IMR-90 (cell line): Measurements from ENCODE around the gene ENOX2. TPM values are rescaled to one million over a fixed set of nuclear protein-coding genes. Genes with fewer than 3 reads are reported as not detected.
"Not testable (repeated sequence)": the region's sequence is repeated elsewhere in the genome, so short reads cannot be mapped to it uniquely, and the experiment has no call there.

Source experiments
- ATAC-seq: fragments of 200-7000 bp; cut with Tn5 transposase; 2 replicates; pipeline ENCODE4 v1.9.1; 2020; ENCODE audit warnings: low read depth, mild to moderate bottlenecking, moderate library complexity
- BruUV-seq: library from RNA; stranded (reverse); fragments of 400-500 nt; replicated peaks from 2 replicates; lab custom pipeline; 2021; lab: Mats Ljungman, UMichigan
- CTCF ChIA-PET: fragments of 300-600 bp; formaldehyde crosslinking; extraction: SDS; loops from one replicate; lab custom pipeline; 2021; ENCODE audit warnings: antibody characterized with exemption; lab: Yijun Ruan, JAX
- POLR2A ChIA-PET: fragments of 300-600 bp; sonication (Branson Sonifier 250); formaldehyde crosslinking; loops from one replicate; lab custom pipeline; 2022; ENCODE audit warnings: antibody characterized with exemption; ENCODE audit not compliant: unreplicated experiment; lab: Charles Lee
- DNase-seq: peaks from one replicate; pipeline ENCODE4 v3.0.0; 2013
- H2AFZ ChIP-seq: replicated peaks from 2 replicates; pipeline ENCODE3; 2013; ENCODE audit warnings: low read length, mild to moderate bottlenecking; ENCODE audit not compliant: poor library complexity
- H2AK5ac ChIP-seq: 2 replicates; pipeline ENCODE4 v1.6.1; 2013; ENCODE audit warnings: low read depth, low read length, inconsistent platforms
- H2AK9ac ChIP-seq: replicated peaks from 2 replicates; pipeline ENCODE3; 2013; ENCODE audit warnings: mild to moderate bottlenecking, low read depth, low read length, moderate library complexity; ENCODE audit not compliant: poor library complexity
- H2BK120ac ChIP-seq: 2 replicates; pipeline ENCODE4 v1.6.1; 2013; ENCODE audit warnings: low read depth, low read length, inconsistent platforms
- H2BK15ac ChIP-seq: 3 replicates; pipeline ENCODE4 v1.6.1; 2013; ENCODE audit warnings: low read depth, low read length, inconsistent platforms
- H2BK20ac ChIP-seq: 2 replicates; pipeline ENCODE4 v1.6.1; 2013; ENCODE audit warnings: low read depth, mild to moderate bottlenecking, inconsistent platforms, low read length, moderate library complexity
- H2BK5ac ChIP-seq: 2 replicates; pipeline ENCODE4 v1.6.1; 2013; ENCODE audit warnings: mild to moderate bottlenecking, low read depth, low read length, inconsistent platforms; ENCODE audit not compliant: poor library complexity, severe bottlenecking
- H3K14ac ChIP-seq: replicated peaks from 2 replicates; pipeline ENCODE4 v1.6.1; 2013; ENCODE audit warnings: low read depth, low read length, inconsistent platforms
- H3K18ac ChIP-seq: 2 replicates; pipeline ENCODE4 v1.6.1; 2013; ENCODE audit warnings: low read depth, low read length, control low read depth
- H3K23ac ChIP-seq: 2 replicates; pipeline ENCODE4 v1.6.1; 2013; ENCODE audit warnings: low read depth, low read length, inconsistent platforms
- H3K27ac ChIP-seq: 2 replicates; pipeline ENCODE4 v1.5.1; 2013; ENCODE audit warnings: mild to moderate bottlenecking, control low read depth, low read length; ENCODE audit not compliant: insufficient read depth
- H3K27me3 ChIP-seq: 2 replicates; pipeline ENCODE4 v1.6.1; 2013; ENCODE audit warnings: low read length; ENCODE audit not compliant: control insufficient read depth, insufficient read depth
- H3K36me3 ChIP-seq: 2 replicates; pipeline ENCODE4 v1.6.1; 2013; ENCODE audit warnings: low read length, mixed read lengths; ENCODE audit not compliant: control insufficient read depth, insufficient read depth
- H3K4ac ChIP-seq: 2 replicates; pipeline ENCODE4 v1.6.1; 2013; ENCODE audit warnings: low read depth, low read length, inconsistent platforms
- H3K4me1 ChIP-seq: 2 replicates; pipeline ENCODE4 v1.6.1; 2013; ENCODE audit warnings: low read length, mixed read lengths; ENCODE audit not compliant: control insufficient read depth, insufficient read depth
- H3K4me2 ChIP-seq: 2 replicates; pipeline ENCODE4 v1.6.1; 2013; ENCODE audit warnings: low read depth, mild to moderate bottlenecking, control low read depth, low read length, moderate library complexity
- H3K4me3 ChIP-seq: 2 replicates; pipeline ENCODE4 v1.5.1; 2013; ENCODE audit warnings: low read depth, mild to moderate bottlenecking, control low read depth, low read length, moderate library complexity; ENCODE audit not compliant: insufficient read depth
- H3K56ac ChIP-seq: 2 replicates; pipeline ENCODE4 v1.6.1; 2013; ENCODE audit warnings: low read length, inconsistent platforms; ENCODE audit not compliant: insufficient read depth; ENCODE audit errors: extremely low read depth
- H3K79me1 ChIP-seq, 2 experiments: 2 replicates each; pipeline ENCODE4 v1.6.1; 2013; ENCODE audit warnings: low read length in 2 of 2, inconsistent platforms in 1 of 2, low read depth in 1 of 2
- H3K9ac ChIP-seq: 2 replicates; pipeline ENCODE4 v1.6.1; 2013; ENCODE audit warnings: low read depth, low read length, control low read depth
- H3K9me1 ChIP-seq: 2 replicates; pipeline ENCODE4 v1.6.1; 2013; ENCODE audit warnings: low read length, inconsistent platforms; ENCODE audit not compliant: insufficient read depth
- H3K9me3 ChIP-seq: 2 replicates; pipeline ENCODE4 v1.6.1; 2013; ENCODE audit warnings: low read length; ENCODE audit not compliant: control insufficient read depth, insufficient read depth
- H4K20me1 ChIP-seq: 2 replicates; pipeline ENCODE4 v1.6.1; 2013; ENCODE audit warnings: low read length, inconsistent platforms; ENCODE audit not compliant: insufficient read depth
- H4K5ac ChIP-seq: 2 replicates; pipeline ENCODE4 v1.6.1; 2013; ENCODE audit warnings: mild to moderate bottlenecking, low read depth, low read length, control low read depth
- H4K8ac ChIP-seq, 2 experiments: 2 replicates each; pipeline ENCODE4 v1.6.1; 2013; ENCODE audit warnings: low read depth in 2 of 2, low read length in 2 of 2, control low read depth in 1 of 2, inconsistent platforms in 1 of 2
- H4K91ac ChIP-seq: 2 replicates; pipeline ENCODE4 v1.6.1; 2013; ENCODE audit warnings: low read depth, low read length, inconsistent platforms; ENCODE audit not compliant: insufficient read depth
- WGBS, 2 experiments: methylation state at CpG; one replicate each; pipeline versions ENCODE4 v1.1.5 to v1.1.7; 2013; ENCODE audit warnings: missing lambda C conversion rate in 2 of 2; ENCODE audit not compliant: insufficient read length in 1 of 2; ENCODE audit errors: extremely low coverage in 2 of 2; 5-methylcytosine and 5-hydroxymethylcytosine counted together
- dilution Hi-C: fragments of 300-500 bp; cut with HindIII; formaldehyde crosslinking; loops from one replicate; pipeline ENCODE4 v1.14.3; 2018; ENCODE audit warnings: low sequenced_read_pairs; ENCODE audit not compliant: unreplicated experiment
- in situ Hi-C: fragments of 300-500 bp; cut with MboI; formaldehyde crosslinking; loops from 3 replicates; pipeline ENCODE4 v1.14.3; 2019; ENCODE audit warnings: low sequenced_read_pairs, inconsistent platforms, mixed read lengths
- intact Hi-C: fragments of 100-400 bp; cut with micrococcal nuclease; formaldehyde crosslinking; loops from 2 replicates; pipeline ENCODE4 v1.10.0; 2022
- polyA plus RNA-seq, 3 experiments: library from polyadenylated mRNA; depleted of rRNA; stranded (reverse); fragments of >200 nt; gene quantifications; 2 replicates each; pipeline ENCODE4 v1.2.3, GENCODE V29; 2012; ENCODE audit warnings: low replicate concordance in 1 of 3
- total RNA-seq: library from RNA; depleted of rRNA; stranded (reverse); fragments of >200 nt; gene quantifications from 2 replicates; pipeline ENCODE4 v1.2.3, GENCODE V29; 2012

Gene ENOX2
- total and polyA plus RNA-seq, 2 of the 4 experiments (the other 2 are of a cell fraction), result 6.3 to 11.8 TPM

GRCh38 chrX:130919676-130920075, 16.7 kb upstream of the ENOX2 start:
- H4K8ac ChIP-seq, ATAC-seq, H3K4ac ChIP-seq, H2BK15ac ChIP-seq, POLR2A ChIA-PET, H4K20me1 ChIP-seq, H4K91ac ChIP-seq, H2BK120ac ChIP-seq, H3K4me1 ChIP-seq, H3K23ac ChIP-seq, H3K14ac ChIP-seq, CTCF ChIA-PET, H2AK5ac ChIP-seq, H3K79me1 ChIP-seq, H3K36me3 ChIP-seq, DNase-seq, H3K4me2 ChIP-seq, H3K9me3 ChIP-seq, H3K9me1 ChIP-seq, H2AK9ac ChIP-seq, H2AFZ ChIP-seq, H3K9ac ChIP-seq, H3K4me3 ChIP-seq, dilution Hi-C loops, BruUV-seq, H2BK5ac ChIP-seq, H3K27ac ChIP-seq, H3K56ac ChIP-seq, H4K5ac ChIP-seq, H3K18ac ChIP-seq, H2BK20ac ChIP-seq, H3K27me3 ChIP-seq: not testable (repeated sequence)
- intact Hi-C loops, result loop anchor here (5.0 kb wide), 1 partner anchor 1312 kb away; no protein-coding TSS in a partner anchor
- WGBS, 2 experiments, result no CpG with 5 or more reads among the region's 1 CpG
- in situ Hi-C loops, result loop anchor here (10.0 to 25.0 kb wide), 4 partner anchors 375 to 1307 kb away; partner anchors contain the start of gene ZNF280C

- ATAC-seq, dilution Hi-C loops: not testable (repeated sequence)
- no CpG with 5 or more reads among the region's 2 CpGs for WGBS, 2 experiments
Observed at GRCh38 chrX:130918498-130918897, 15.5 kb upstream of the ENOX2 start.

More at GRCh38 chrX:130918498-130918897, 15.5 kb upstream of the ENOX2 start:
- H2AFZ ChIP-seq, H3K9me3 ChIP-seq, H4K5ac ChIP-seq, POLR2A ChIA-PET, H3K4ac ChIP-seq, H4K91ac ChIP-seq, H4K20me1 ChIP-seq, H3K27ac ChIP-seq, H3K56ac ChIP-seq, H3K36me3 ChIP-seq, H3K14ac ChIP-seq, H3K9me1 ChIP-seq, DNase-seq, H2AK9ac ChIP-seq, H3K4me1 ChIP-seq, H3K79me1 ChIP-seq, H3K23ac ChIP-seq, BruUV-seq, H3K9ac ChIP-seq, H2AK5ac ChIP-seq, H2BK5ac ChIP-seq, H3K18ac ChIP-seq, H2BK20ac ChIP-seq, H3K4me3 ChIP-seq, H3K27me3 ChIP-seq, H2BK15ac ChIP-seq, H2BK120ac ChIP-seq, CTCF ChIA-PET, H4K8ac ChIP-seq, H3K4me2 ChIP-seq: not testable (repeated sequence)
- intact Hi-C loops (loop anchor here (5.0 kb wide), 1 partner anchor 1311 kb away; no protein-coding TSS in a partner anchor), in situ Hi-C loops (loop anchor here (10.0 to 25.0 kb wide), 4 partner anchors 374 to 1306 kb away; partner anchors contain the start of gene ZNF280C)
